GM23248 (cell line): Measurements from ENCODE around the gene LGALS3BP. TPM values are rescaled to one million over a fixed set of nuclear protein-coding genes. Genes with fewer than 3 reads are reported as not detected.
A peak's percentile ranks its signal among the peaks of the same experiment; 100 is the strongest.

Experiments
- DNase-seq: peaks from one replicate; pipeline ENCODE4 v3.0.0-alpha.2; 2015
- H2AFZ ChIP-seq: fragments of 200-600 bp; sonication (generic); 2 replicates; pipeline ENCODE4 v1.6.1; 2016; ENCODE audit warnings: antibody characterized with exemption
- H3F3A ChIP-seq: fragments of 200-600 bp; sonication (generic); 2 replicates; pipeline ENCODE4 v1.6.1; 2016; ENCODE audit warnings: mild to moderate bottlenecking, antibody characterized with exemption, mixed run types; ENCODE audit not compliant: insufficient read depth
- H3K27ac ChIP-seq: fragments of 200-600 bp; sonication (generic); 2 replicates; pipeline ENCODE4 v1.5.1; 2016; ENCODE audit warnings: mild to moderate bottlenecking
- H3K27me3 ChIP-seq: fragments of 200-600 bp; sonication (generic); replicated peaks from 2 replicates; pipeline ENCODE4 v1.6.1; 2016; ENCODE audit warnings: mild to moderate bottlenecking; ENCODE audit not compliant: insufficient read depth
- H3K36me3 ChIP-seq: fragments of 200-600 bp; sonication (generic); 2 replicates; pipeline ENCODE4 v1.6.1; 2016; ENCODE audit warnings: low read depth, mild to moderate bottlenecking
- H3K4me1 ChIP-seq: fragments of 200-600 bp; sonication (generic); 2 replicates; pipeline ENCODE4 v1.6.1; 2016; ENCODE audit warnings: mild to moderate bottlenecking; ENCODE audit not compliant: insufficient read depth
- H3K4me2 ChIP-seq: fragments of 200-600 bp; sonication (generic); one replicate; pipeline ENCODE4 v1.6.1; 2016; ENCODE audit warnings: mild to moderate bottlenecking; ENCODE audit not compliant: unreplicated experiment
- H3K4me3 ChIP-seq: fragments of 200-600 bp; sonication (generic); 2 replicates; pipeline ENCODE4 v1.5.1; 2016; ENCODE audit warnings: mild to moderate bottlenecking
- H3K79me2 ChIP-seq: fragments of 200-600 bp; sonication (generic); 2 replicates; pipeline ENCODE4 v1.6.1; 2016; ENCODE audit warnings: mild to moderate bottlenecking; ENCODE audit not compliant: insufficient read depth
- H3K9ac ChIP-seq: fragments of 200-600 bp; sonication (generic); 2 replicates; pipeline ENCODE4 v1.6.1; 2016; ENCODE audit warnings: mild to moderate bottlenecking
- H3K9me2 ChIP-seq: fragments of 200-600 bp; sonication (generic); 2 replicates; pipeline ENCODE4 v1.6.1; 2016; ENCODE audit warnings: mixed run types, mild to moderate bottlenecking, moderate library complexity; ENCODE audit not compliant: insufficient read depth
- H3K9me3 ChIP-seq: fragments of 200-600 bp; sonication (generic); one replicate; pipeline ENCODE4 v1.6.1; 2017; ENCODE audit warnings: low read depth
- H4K20me1 ChIP-seq: fragments of 200-600 bp; sonication (generic); 2 replicates; pipeline ENCODE4 v1.6.0; 2016; ENCODE audit not compliant: insufficient read depth
- EZH2 ChIP-seq: fragments of 200-600 bp; sonication (generic); IDR thresholded peaks from 2 replicates; pipeline ENCODE4 v1.6.1; 2018; ENCODE audit warnings: antibody characterized with exemption, mild to moderate bottlenecking; ENCODE audit not compliant: insufficient read depth, poor library complexity, severe bottlenecking
- EZH2phosphoT487 ChIP-seq: fragments of 200-600 bp; sonication (generic); IDR thresholded peaks from 2 replicates; pipeline ENCODE4 v1.6.1; 2018; ENCODE audit warnings: antibody characterized with exemption, moderate library complexity, mild to moderate bottlenecking, low read depth; ENCODE audit not compliant: insufficient read depth
- WGBS, 2 experiments: methylation state at CpG; one replicate each; pipeline ENCODE4 v1.1.6; 2015 to 2017; ENCODE audit warnings: low lambda C conversion rate in 2 of 2, low coverage in 1 of 2; ENCODE audit errors: missing lambda C conversion rate in 2 of 2; 5-methylcytosine and 5-hydroxymethylcytosine counted together
- in situ Hi-C: fragments of 300-500 bp; cut with MboI; formaldehyde crosslinking; loops from 2 replicates; pipeline ENCODE4 v1.15.0; 2020
- polyA plus RNA-seq: library from polyadenylated mRNA; unstranded; fragments of >200 nt; fragmentation: Nextera tagmentation; extraction: Ambion mirVana; gene quantifications from 2 replicates; pipeline ENCODE4 v1.2.1, GENCODE V29; 2016
- total RNA-seq: library from RNA; depleted of rRNA; stranded (reverse); fragments of >200 nt; shearing (Covaris generic); gene quantifications from 2 replicates; pipeline ENCODE4 v1.2.3, GENCODE V29; 2014

The LGALS3BP gene
- total and polyA plus RNA-seq, 2 experiments from 2014 or later: 8.6 to 8.8 TPM

DNA sequence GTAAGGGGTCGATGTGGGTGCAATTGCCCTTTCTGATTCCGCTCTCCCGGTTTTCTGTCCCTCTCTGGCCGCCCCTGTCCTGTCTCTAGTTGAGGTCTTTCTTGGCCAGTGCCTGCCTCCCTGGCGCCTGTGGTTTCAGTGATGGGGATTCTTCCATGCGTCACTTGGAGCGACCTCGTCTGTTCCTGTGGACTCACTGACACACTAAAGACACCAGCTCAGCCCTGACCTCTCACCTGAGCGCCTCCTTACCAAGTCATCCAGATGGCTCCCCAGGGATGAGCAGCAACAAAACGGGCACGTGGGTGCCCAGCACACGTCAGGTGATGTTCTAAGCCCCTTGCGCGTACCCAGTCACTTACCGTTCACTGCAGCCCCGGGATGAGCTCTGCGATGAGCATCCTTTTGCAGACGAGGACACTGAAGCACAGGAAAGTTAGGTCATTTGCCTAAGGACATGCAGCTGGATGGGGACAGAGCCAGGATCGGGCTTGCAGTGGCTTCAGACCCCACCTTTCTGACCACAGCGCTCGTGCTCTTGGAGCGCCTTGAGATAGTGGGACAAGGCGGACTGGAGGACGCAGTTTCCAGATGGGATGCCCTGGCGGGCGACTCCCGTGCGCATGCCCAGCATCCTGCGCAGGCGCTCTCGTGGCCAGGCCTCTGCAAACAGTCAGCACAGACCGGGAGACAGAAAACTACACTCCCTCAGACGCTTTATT lies 11.5 kb upstream of the LGALS3BP start:
- no peaks in the 10 kb centered on the region for H4K20me1 ChIP-seq
- no peak overlapping the region for H2AFZ ChIP-seq
- TF ChIP-seq EZH2: no peak
- TF ChIP-seq EZH2phosphoT487: no peak
- H3K4me1 ChIP-seq: peaks cover 12% of the 10 kb centered on the region; the same call in 1 of the 2 replicates
- WGBS, 2 experiments: 93 to 95% methylated on average over 32 of the region's 33 CpGs
- no peaks in the 10 kb centered on the region for H3K9me3 ChIP-seq
- no peaks in the 10 kb centered on the region for H3K9me2 ChIP-seq
- H3F3A ChIP-seq: peaks cover 5% of the 10 kb centered on the region; the same call in 1 of the 2 replicates
- no peaks in the 10 kb centered on the region; the same call in 1 of the 2 replicates for H3K36me3 ChIP-seq
- H3K4me2 ChIP-seq: no peak overlapping the region
- no peaks in the 10 kb centered on the region for H3K27me3 ChIP-seq
- in situ Hi-C loops: no loop called here
- peaks cover 31% of the 10 kb centered on the region for H3K79me2 ChIP-seq
- no peak for DNase-seq
- no peak overlapping the region for H3K9ac ChIP-seq
- no peak overlapping the region for H3K4me3 ChIP-seq
- no peak overlapping the region for H3K27ac ChIP-seq

DNA sequence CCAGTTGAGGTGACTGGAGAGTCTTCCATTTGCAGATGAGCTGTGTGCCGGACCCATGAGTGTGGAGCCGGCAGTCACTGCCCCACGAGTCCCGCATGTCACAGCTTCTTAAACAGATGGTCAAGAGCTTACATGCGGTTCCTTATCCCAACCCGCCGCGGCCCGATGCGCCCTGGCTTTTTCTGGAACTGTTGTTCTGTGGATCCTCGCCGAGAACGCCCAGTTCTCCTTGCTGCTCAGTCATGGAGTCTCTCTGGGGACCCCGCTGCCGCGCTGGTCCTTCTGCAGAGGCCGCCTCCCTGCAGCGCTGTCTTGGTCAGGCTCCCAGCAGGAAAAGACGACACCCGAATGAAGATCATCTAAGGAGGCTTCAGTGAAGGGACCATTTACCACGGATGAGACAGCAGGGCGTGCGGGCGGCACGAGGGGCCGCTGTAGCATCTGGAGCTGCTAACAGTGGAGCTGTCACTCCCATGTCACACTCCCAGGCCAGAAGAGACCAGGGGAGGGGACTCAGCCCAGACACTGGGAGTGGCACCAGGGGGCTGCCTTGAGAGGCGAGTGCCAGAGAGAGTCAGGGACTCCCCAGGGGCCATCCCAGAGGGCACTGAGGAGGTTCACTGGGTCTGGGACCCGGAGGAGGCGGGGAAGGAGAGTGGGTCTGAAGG lies 10.8 kb upstream of the LGALS3BP start:
- H3K9me2 ChIP-seq: no peaks in the 10 kb centered on the region
- H3K36me3 ChIP-seq: no peaks in the 10 kb centered on the region; the same call in 1 of the 2 replicates
- H3K79me2 ChIP-seq: peaks cover 27% of the 10 kb centered on the region
- peaks cover 5% of the 10 kb centered on the region; the same call in 1 of the 2 replicates for H3F3A ChIP-seq
- no peak overlapping the region for H3K4me2 ChIP-seq
- no peak overlapping the region for H3K4me3 ChIP-seq
- no peak for DNase-seq
- H3K9ac ChIP-seq: no peak overlapping the region
- H2AFZ ChIP-seq: no peak overlapping the region
- H3K27me3 ChIP-seq: no peaks in the 10 kb centered on the region
- 95 to 97% methylated on average over 29 of the region's 29 CpGs for WGBS, 2 experiments
- peaks cover 14% of the 10 kb centered on the region; the same call in 1 of the 2 replicates for H3K4me1 ChIP-seq
- in situ Hi-C loops: no loop called here
- no peaks in the 10 kb centered on the region for H4K20me1 ChIP-seq
- TF ChIP-seq EZH2phosphoT487 (no peak), EZH2 (no peak)
- no peaks in the 10 kb centered on the region for H3K9me3 ChIP-seq
- H3K27ac ChIP-seq: no peak overlapping the region

DNA sequence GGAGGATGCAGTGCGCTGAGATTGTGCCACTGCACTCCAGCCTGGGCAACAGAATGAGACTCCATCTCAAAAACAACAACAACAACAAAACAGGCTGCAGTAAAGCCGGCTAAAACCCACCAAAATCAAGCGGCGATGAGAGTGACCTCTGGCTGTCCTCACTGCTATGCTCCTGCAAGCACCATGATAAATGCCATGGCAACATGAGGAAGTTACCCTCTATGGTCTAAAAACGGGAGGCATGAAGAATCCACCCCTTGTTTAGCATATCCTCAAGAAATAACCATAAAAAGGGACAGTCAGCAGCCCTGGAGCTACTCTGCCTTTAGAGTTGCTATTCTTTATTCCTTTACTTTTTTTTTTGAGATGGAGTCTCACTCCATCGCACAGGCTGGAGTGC lies 8.4 kb upstream of the LGALS3BP start:
- DNase-seq: no peak
- TF ChIP-seq EZH2 (no peak), EZH2phosphoT487 (no peak)
- Histone ChIP-seq H3F3A (peaks cover 5% of the 10 kb centered on the region; the same call in 1 of the 2 replicates), H3K9ac (no peak overlapping the region), H3K4me3 (no peak overlapping the region), H4K20me1 (no peaks in the 10 kb centered on the region), H3K9me2 (no peaks in the 10 kb centered on the region), H3K36me3 (no peaks in the 10 kb centered on the region; the same call in 1 of the 2 replicates), H3K4me2 (no peak overlapping the region), H3K4me1 (peaks cover 14% of the 10 kb centered on the region; the same call in 1 of the 2 replicates), H3K79me2 (peaks cover 16% of the 10 kb centered on the region), H3K27me3 (no peaks in the 10 kb centered on the region), H3K27ac (no peak overlapping the region), H3K9me3 (no peaks in the 10 kb centered on the region), H2AFZ (no peak overlapping the region)
- WGBS, 2 experiments: 70 to 71% methylated on average over 6 of the region's 6 CpGs
- in situ Hi-C loops: no loop called here

DNA sequence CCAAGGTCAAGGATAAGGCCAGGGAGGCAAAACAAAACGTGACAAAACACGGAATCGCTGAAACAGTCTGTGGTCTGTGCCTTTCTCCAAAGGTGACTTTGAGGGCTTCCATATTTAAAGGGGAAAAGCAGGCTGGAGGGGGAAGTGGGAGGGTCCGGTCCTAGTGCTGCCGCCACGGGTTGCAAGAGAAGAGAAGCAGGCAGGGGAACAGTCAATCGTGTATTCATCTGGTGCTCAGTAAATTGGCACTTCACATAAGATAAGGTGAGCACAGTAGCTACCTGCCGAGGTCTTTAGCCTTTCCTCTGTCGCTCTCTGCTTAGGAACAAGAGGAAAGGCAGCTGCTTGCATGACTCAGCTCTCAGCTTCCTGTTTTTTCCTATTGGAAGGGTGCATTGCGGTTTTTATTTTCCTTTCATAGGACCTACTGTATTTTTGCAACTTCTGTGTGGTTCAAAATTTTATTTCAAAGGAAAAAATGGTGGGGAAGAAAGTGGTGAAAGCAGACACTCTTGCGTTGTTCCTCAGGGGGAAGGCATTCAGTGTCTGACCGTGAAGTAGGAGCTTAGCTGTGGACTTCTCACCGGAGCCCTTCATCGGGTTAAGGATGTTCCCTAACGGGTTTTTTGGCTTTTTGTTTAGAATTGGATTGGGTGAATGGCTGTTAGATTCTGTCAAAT lies 7.1 kb upstream of the LGALS3BP start:
- 5% methylated on average over 15 of the region's 15 CpGs for WGBS, 2 experiments
- peaks cover 14% of the 10 kb centered on the region; the same call in 1 of the 2 replicates for H3K4me1 ChIP-seq
- in situ Hi-C loops: no loop called here
- H3K4me3 ChIP-seq: peak overlapping the region; percentile 70
- peak overlapping the region; percentile 76 for H3K4me2 ChIP-seq
- H3K36me3 ChIP-seq: no peaks in the 10 kb centered on the region; the same call in 1 of the 2 replicates
- no peaks in the 10 kb centered on the region for H3K9me2 ChIP-seq
- peak overlapping the region; percentile 78 for H2AFZ ChIP-seq
- no peaks in the 10 kb centered on the region for H4K20me1 ChIP-seq
- peaks cover 3% of the 10 kb centered on the region; the same call in 1 of the 2 replicates for H3K79me2 ChIP-seq
- peaks cover 5% of the 10 kb centered on the region; the same call in 1 of the 2 replicates for H3F3A ChIP-seq
- H3K27me3 ChIP-seq: no peaks in the 10 kb centered on the region
- H3K27ac ChIP-seq: peak overlapping the region; percentile 37
- DNase-seq: peak; percentile 78
- no peaks in the 10 kb centered on the region for H3K9me3 ChIP-seq
- TF ChIP-seq EZH2 (no peak), EZH2phosphoT487 (no peak)
- H3K9ac ChIP-seq: peak overlapping the region; percentile 41
